ENCODE results near the gene SMYD3.
"Not testable (repeated sequence)": the region's sequence is repeated elsewhere in the genome, so short reads cannot be mapped to it uniquely, and the experiment has no call there.

The SMYD3 gene

DNA sequence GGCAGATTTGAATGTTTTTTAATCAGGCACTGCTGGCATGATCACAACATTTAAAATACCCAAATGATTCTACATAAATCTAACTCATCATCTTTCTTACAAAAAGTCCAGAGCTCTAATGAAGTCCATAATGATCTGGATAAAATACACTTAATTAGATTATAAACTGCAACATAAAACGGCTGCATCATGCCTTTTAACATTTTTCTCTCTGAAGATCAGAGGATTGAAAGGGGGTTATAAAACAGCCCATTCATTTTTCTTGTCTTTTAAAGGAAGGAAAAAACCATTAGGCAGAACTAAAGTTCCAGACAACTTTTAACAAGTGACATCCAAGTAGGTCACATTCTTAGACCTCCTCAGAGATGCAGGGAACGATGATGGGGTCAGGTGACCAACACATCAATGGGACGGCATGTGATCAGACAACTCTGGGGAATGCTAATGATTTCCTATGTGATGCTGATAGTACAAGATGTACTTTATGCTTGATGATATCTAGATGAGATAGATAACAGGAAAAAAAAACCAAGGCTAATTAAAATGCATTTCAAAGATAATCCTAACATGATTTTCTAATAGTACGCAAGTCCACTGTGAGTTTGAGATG is 455.1 kb downstream of the SMYD3 start:
- Mint-ChIP-seq H3K4me3 (no peak overlapping the region), H3K4me1 (ENCODE audit: low read depth) (no peaks in the 10 kb centered on the region)

DNA sequence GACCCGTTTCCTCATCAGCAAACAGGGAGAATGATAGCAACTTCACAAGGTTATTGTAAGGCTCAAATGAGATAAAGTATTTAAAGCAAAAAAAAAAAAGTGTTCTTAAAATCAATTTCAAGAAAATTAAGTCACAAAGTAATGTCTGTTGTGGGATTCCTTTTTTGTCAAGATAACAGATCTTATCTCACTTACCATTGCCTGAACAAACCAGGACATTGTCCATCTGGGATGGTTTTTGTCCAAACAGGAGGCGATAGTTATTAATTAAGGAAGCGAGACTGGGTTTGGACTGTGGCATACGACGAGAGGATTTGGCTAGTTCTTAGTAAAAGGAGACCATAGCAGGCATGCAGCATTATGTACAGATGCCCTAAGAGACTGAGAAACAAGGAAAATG is 458.4 kb downstream of the SMYD3 start:
- H3K4me3 Mint-ChIP-seq = no peak overlapping the region
- no peaks in the 10 kb centered on the region for H3K36me3 Mint-ChIP-seq (ENCODE audit: low read depth)
- no peaks in the 10 kb centered on the region for H3K27me3 Mint-ChIP-seq (ENCODE audit: low read depth)
- no peaks in the 10 kb centered on the region for H3K9me3 Mint-ChIP-seq
- no peaks in the 10 kb centered on the region for H3K4me1 Mint-ChIP-seq (ENCODE audit: low read depth)
- no peak overlapping the region for H3K27ac Mint-ChIP-seq

More for the DNA sequence above, 455.1 kb downstream of the SMYD3 start:
- H3K9me3 Mint-ChIP-seq = no peaks in the 10 kb centered on the region
- H3K27ac Mint-ChIP-seq = no peak overlapping the region
- no peaks in the 10 kb centered on the region for H3K27me3 Mint-ChIP-seq (ENCODE audit: low read depth)
- no peaks in the 10 kb centered on the region for H3K36me3 Mint-ChIP-seq (ENCODE audit: low read depth)

DNA sequence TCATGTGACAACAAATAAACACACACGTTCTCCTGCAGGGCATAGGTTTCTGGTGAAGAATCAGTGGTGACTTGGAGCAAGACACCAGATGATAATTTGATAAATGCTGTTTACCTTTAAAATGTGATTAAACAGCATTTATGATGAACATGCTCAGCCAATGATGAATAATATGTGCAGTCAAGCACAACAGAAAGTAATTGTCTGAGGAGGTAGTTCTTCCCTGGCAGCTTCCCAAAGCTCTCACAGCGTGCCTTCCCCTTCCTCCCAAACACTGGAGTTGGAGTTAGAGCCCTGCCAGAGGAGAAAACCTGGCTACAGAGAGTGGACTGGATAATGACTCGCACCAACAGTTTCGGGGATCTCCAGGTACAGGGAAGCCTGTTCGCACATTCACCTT is 463.5 kb downstream of the SMYD3 start:
- Mint-ChIP-seq H3K4me3 (no peak overlapping the region), H3K27me3 (ENCODE audit: low read depth) (no peaks in the 10 kb centered on the region), H3K27ac (no peak overlapping the region), H3K36me3 (ENCODE audit: low read depth) (no peaks in the 10 kb centered on the region), H3K4me1 (ENCODE audit: low read depth) (no peaks in the 10 kb centered on the region), H3K9me3 (no peaks in the 10 kb centered on the region)

DNA sequence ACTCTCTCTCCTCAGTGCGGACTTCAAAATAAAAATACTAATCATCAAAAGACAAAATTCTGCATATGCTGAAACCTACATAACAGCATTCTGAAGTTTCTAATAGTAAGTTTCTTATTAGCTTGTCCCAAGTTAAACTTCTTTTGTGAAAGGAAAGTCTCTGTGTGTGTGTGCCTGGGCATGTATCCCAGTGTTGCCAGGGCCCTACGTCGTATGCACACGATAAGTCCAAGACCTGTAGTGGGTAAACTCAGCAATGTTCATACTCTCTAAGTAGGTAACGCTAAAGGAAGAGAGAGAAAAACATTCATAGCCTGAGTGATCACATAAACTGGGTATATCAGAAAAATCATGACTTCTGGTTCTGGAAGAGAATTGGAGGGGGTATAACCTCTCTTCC is 465.7 kb downstream of the SMYD3 start:
- no peak overlapping the region for H3K27ac Mint-ChIP-seq
- H3K4me3 Mint-ChIP-seq = no peak overlapping the region
- no peaks in the 10 kb centered on the region for H3K36me3 Mint-ChIP-seq (ENCODE audit: low read depth)
- no peaks in the 10 kb centered on the region for H3K27me3 Mint-ChIP-seq (ENCODE audit: low read depth)
- no peaks in the 10 kb centered on the region for H3K9me3 Mint-ChIP-seq
- H3K4me1 Mint-ChIP-seq (ENCODE audit: low read depth) = no peaks in the 10 kb centered on the region

DNA sequence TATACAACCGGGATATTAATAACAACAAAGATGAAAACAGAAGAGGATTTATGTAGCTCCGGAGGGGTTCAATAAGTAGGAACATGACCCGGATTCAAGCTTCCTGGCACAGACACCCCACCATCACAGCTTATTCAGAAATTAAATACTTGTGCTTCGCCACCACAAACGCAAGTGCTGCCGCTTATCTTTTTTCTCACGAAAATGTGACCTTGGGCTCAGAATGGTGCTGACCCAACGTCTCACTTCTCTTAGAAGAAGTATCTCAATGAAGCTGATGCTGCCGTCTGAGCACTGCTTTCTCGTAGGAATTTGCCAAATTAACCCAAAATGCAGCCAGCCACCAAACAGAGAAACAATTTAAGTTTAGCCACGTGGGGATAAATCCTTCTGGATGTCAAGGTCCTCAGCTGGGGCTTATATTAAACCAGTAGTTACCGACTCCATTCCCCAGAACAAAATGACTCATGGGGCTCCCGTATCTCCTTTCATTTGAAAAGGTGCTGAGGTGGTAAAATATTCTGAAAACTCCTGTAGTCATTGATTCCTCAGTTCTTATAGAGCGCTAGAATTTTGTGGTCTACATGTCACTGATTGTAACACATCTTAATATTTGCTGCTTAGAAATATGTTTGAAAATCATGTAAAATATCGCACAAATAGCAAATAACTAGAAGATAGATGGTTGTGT is 466.7 kb downstream of the SMYD3 start:
- Mint-ChIP-seq H3K4me1 (ENCODE audit: low read depth) (no peaks in the 10 kb centered on the region), H3K9me3 (no peaks in the 10 kb centered on the region), H3K4me3 (no peak overlapping the region), H3K27me3 (ENCODE audit: low read depth) (no peaks in the 10 kb centered on the region), H3K36me3 (ENCODE audit: low read depth) (no peaks in the 10 kb centered on the region), H3K27ac (no peak overlapping the region)

DNA sequence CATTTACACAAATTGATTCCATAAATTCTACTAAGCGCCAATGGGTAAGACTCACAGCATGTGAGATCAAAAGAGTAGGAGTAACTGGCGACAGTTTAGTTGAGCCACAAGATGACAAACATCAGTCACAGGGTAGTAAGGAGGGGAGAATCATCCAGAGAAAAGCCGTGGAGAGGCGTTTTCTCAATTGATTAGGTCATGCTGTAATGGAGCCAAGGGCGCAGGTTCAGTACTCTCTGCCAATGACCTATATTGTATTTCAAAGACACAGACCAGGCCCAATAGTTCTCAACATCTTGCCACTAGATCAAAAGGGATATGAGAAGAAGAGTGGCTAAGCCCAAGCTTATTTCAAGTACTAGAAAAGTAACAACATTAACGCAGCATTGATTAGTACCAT is 467.5 kb downstream of the SMYD3 start:
- Mint-ChIP-seq H3K36me3 (ENCODE audit: low read depth) (no peaks in the 10 kb centered on the region), H3K9me3 (no peaks in the 10 kb centered on the region)

DNA sequence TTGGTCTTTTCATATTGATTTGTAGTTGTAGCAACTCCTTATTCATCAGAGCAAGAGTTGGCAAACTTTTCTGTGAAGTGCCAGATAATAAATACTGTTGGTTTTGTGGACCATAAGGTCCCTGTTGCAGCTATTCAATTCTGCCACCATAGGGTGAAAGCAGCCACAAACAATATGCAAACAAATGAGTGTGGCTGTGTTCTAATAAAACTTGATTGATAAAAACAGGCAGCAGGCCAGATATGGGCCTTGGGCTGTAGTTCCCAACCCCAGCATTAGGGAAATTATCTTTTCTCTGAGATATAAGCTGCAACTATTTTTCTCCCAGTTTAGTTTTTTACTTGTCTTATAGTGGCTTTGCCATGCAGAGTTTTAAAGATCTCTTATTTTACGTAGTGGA is 469.2 kb downstream of the SMYD3 start:
- Mint-ChIP-seq H3K4me1 (ENCODE audit: low read depth) (no peaks in the 10 kb centered on the region), H3K27me3 (ENCODE audit: low read depth) (no peaks in the 10 kb centered on the region), H3K9me3 (no peaks in the 10 kb centered on the region), H3K27ac (no peak overlapping the region), H3K4me3 (no peak overlapping the region), H3K36me3 (ENCODE audit: low read depth) (no peaks in the 10 kb centered on the region)

More for the DNA sequence above, 467.5 kb downstream of the SMYD3 start:
- Mint-ChIP-seq H3K27ac (no peak overlapping the region), H3K4me1 (ENCODE audit: low read depth) (no peaks in the 10 kb centered on the region), H3K27me3 (ENCODE audit: low read depth) (no peaks in the 10 kb centered on the region), H3K4me3 (no peak overlapping the region)

DNA sequence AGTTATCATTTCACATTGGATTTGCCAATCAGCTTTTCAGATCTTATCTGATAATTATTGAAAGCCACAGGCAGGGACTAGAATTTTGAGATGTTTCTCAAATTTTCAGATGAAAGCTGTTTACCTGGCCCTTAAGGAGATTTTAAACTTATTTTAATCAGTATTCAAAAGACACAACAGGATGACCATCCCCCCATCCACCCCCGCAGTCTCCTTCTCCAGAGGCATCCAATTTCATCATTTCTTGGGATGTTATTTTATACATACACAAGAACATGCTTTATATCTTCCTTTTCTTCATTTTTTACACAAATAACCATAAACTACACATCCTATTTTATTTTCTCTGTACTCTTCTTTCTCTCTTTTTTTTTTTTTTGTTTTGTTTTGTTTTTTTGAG is 470.9 kb downstream of the SMYD3 start:
- Mint-ChIP-seq H3K27me3 (ENCODE audit: low read depth) (no peaks in the 10 kb centered on the region), H3K9me3 (no peaks in the 10 kb centered on the region), H3K4me3 (no peak overlapping the region)

DNA sequence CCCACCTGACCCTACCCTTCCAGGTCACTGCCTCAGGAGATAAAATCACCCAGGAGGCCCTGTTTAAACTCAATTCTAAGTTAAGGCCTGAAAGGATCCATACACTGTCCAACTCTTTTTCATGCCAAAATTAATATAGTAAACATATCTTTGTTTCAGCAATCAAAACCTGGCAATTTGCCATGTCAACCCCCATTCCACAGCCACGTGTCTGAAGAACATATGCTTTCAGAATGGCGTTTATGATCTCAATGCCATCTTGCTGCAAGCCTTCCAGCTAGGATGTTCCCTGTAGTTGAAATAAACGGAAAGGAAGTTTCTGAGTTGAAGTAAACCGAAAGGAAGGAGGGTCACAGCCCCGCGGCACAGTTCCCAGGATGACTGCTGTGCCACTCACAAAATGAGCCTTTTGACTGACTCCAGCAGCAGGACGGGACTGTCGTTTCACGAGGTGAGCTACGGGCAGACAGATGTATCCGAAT is 472.0 kb downstream of the SMYD3 start:
- H3K36me3 Mint-ChIP-seq (ENCODE audit: low read depth) = no peaks in the 10 kb centered on the region
- H3K27me3 Mint-ChIP-seq (ENCODE audit: low read depth) = no peaks in the 10 kb centered on the region
- H3K4me1 Mint-ChIP-seq (ENCODE audit: low read depth) = no peaks in the 10 kb centered on the region
- no peaks in the 10 kb centered on the region for H3K9me3 Mint-ChIP-seq
- no peak overlapping the region for H3K27ac Mint-ChIP-seq
- no peak overlapping the region for H3K4me3 Mint-ChIP-seq

More for the DNA sequence above, 470.9 kb downstream of the SMYD3 start:
- Mint-ChIP-seq H3K4me1 (ENCODE audit: low read depth) (no peaks in the 10 kb centered on the region), H3K36me3 (ENCODE audit: low read depth) (no peaks in the 10 kb centered on the region), H3K27ac (no peak overlapping the region)

DNA sequence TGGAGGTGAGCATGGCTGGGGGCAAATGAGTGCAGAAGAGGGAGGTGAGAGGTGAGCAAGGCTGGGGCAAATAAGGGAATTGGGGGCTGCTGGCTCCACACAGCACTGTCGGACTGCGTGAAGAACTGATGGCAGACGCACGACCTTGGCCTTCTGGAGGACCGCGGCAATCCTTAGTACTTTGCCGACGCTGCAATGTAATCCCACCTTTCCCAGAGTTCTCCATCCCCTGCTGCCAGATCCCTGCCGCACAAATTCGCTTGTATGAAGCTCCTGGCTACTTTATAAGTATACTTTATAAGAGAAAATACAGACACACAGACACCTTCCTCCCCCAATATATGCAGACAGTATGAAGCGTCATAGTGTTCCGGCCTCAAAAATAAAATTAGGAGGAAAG is 472.4 kb downstream of the SMYD3 start:
- no peaks in the 10 kb centered on the region for H3K36me3 Mint-ChIP-seq (ENCODE audit: low read depth)
- H3K27ac Mint-ChIP-seq = no peak overlapping the region
- H3K4me3 Mint-ChIP-seq = no peak overlapping the region

DNA sequence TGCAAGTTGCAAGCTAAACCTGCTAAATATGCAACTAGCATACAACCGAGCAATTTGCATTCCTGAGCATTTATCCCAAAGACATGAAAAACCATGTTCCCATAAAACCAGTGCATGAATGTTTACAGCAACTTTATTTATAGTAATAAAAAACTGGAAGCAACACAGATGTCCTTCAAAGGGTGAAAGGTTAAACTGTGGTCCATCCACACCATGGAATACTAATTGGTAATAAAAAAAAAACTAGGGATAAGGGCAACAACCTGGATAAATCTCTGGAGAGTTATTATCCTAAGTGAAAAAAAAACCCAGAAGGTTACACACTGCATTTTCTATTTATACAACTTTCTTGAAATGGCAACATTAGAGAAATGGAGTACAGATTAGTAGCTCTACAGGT is 474.1 kb downstream of the SMYD3 start:
- no peaks in the 10 kb centered on the region for H3K27me3 Mint-ChIP-seq (ENCODE audit: low read depth)
- peaks cover 4% of the 10 kb centered on the region for H3K9me3 Mint-ChIP-seq
- no peak overlapping the region for H3K27ac Mint-ChIP-seq
- H3K4me1 Mint-ChIP-seq (ENCODE audit: low read depth) = no peaks in the 10 kb centered on the region
- no peaks in the 10 kb centered on the region for H3K36me3 Mint-ChIP-seq (ENCODE audit: low read depth)
- no peak overlapping the region for H3K4me3 Mint-ChIP-seq

More for the DNA sequence above, 472.4 kb downstream of the SMYD3 start:
- Mint-ChIP-seq H3K9me3 (no peaks in the 10 kb centered on the region), H3K4me1 (ENCODE audit: low read depth) (no peaks in the 10 kb centered on the region), H3K27me3 (ENCODE audit: low read depth) (no peaks in the 10 kb centered on the region)

DNA sequence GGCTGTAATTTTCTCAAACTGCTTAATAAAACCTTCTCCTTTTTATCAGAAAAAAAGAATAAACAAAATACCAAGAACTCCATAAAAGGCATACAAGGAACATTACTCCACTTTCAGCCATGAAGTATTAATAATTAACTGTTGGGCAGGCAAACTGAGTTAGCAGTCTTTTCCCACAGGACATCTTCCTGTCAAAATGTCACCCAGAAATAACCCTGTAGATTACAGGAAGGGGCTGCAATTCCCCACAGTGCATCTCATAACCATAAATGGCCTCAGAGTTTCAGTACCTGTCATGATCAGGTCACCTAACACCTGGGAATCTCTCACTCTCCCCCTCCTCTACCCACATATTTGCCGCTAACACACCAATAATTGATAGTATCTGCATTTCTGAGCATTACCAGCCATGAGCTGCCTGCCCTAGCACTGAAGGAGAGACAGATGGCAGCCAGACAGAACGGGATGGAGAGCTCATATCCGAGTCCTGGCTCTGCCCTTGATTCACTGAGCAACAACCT is 475.0 kb downstream of the SMYD3 start:
- Mint-ChIP-seq H3K27me3 (ENCODE audit: low read depth) (no peaks in the 10 kb centered on the region), H3K27ac (no peak overlapping the region), H3K9me3 (peaks cover 4% of the 10 kb centered on the region), H3K36me3 (ENCODE audit: low read depth) (no peaks in the 10 kb centered on the region), H3K4me1 (ENCODE audit: low read depth) (no peaks in the 10 kb centered on the region), H3K4me3 (no peak overlapping the region)

DNA sequence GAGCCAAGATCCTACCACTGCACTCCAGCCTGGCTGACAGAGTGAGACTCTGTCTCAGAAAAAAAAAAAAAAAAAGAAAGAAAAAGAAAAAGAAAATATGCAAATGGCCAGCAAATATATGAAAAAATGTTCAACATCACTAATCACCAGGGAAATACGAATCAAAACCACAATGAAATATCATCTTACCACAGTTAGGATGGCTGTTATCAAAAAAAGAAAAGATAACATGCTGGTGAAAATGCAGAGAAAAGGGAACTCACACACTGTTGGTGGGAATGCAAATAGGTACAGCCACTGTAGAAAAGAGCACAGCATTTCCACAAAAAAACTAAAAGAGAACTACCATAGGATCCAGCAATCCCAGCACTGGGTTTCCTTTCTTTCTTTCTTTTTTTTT is 477.5 kb downstream of the SMYD3 start:
- H3K36me3 Mint-ChIP-seq (ENCODE audit: low read depth) = no peaks in the 10 kb centered on the region
- H3K27ac Mint-ChIP-seq = no peak overlapping the region
- H3K4me1 Mint-ChIP-seq (ENCODE audit: low read depth) = no peaks in the 10 kb centered on the region
- H3K9me3 Mint-ChIP-seq = peaks cover 4% of the 10 kb centered on the region
- H3K4me3 Mint-ChIP-seq = no peak overlapping the region
- no peaks in the 10 kb centered on the region for H3K27me3 Mint-ChIP-seq (ENCODE audit: low read depth)

DNA sequence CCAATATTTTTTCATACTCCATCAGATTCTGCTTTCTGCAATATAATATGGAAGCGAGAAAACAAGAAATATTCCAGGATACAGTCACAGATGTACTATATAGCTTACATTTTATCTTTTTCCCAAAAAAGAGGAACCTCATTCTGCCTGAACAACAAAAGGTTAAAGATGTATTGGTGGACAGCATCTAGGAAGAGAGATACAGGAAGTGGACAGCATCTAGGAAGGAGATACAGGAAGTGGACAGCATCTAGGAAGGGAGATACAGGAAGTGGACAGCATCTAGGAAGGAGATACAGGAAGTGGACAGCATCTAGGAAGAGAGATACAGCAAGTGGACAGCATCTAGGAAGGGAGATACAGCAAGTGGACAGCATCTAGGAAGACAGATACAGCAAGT is 483.0 kb downstream of the SMYD3 start:
- H3K36me3 Mint-ChIP-seq (ENCODE audit: low read depth); H3K4me1 Mint-ChIP-seq (ENCODE audit: low read depth); H3K4me3 Mint-ChIP-seq; H3K27ac Mint-ChIP-seq; H3K9me3 Mint-ChIP-seq; H3K27me3 Mint-ChIP-seq (ENCODE audit: low read depth): not testable (repeated sequence)

DNA sequence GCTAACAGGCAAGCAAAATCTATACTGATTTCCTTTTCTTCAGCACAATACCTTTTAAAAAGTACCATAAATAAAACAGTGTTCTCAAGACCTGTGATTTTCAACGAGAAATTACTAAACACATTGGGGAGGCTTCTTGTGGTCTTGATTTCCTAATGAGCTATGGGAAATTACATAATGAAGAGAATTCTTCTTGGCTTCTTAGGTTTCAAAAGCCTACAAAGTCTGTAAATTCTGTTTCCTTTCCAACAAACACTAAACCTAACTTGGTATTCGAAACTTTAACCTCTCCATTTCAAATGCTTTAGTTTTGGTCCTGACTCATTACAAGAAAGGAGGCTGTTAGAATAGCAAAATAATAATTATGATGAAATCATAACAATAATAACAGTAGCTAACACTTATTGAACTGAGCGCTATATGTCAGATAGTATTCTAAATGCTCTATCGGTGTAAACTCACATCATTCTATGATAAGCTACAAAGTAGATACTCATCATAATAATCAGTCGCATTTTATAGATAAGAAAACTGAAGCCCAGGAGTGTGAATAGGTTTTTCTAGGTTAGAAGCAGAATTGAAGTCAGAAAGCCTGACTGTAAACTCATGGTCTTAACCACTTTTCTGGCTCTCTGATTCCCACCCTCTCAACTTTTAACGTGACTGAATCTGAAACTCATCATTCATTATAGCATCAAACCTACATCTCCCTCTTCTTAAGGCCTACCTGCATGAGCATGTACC is 486.7 kb downstream of the SMYD3 start:
- no peaks in the 10 kb centered on the region for H3K27me3 Mint-ChIP-seq (ENCODE audit: low read depth)
- H3K9me3 Mint-ChIP-seq = no peaks in the 10 kb centered on the region
- H3K4me1 Mint-ChIP-seq (ENCODE audit: low read depth) = peaks cover 4% of the 10 kb centered on the region
- no peaks in the 10 kb centered on the region for H3K36me3 Mint-ChIP-seq (ENCODE audit: low read depth)
- no peak overlapping the region for H3K27ac Mint-ChIP-seq
- H3K4me3 Mint-ChIP-seq = no peak overlapping the region
